CD4-positive, alpha-beta T cell treated with Interleukin-21 for 1 hour (primary cell): ENCODE measurements around the gene SLC6A6.

Source experiments
- DNase-seq: peaks from one replicate; pipeline ENCODE4 v3.0.0-alpha.2; 2020

The SLC6A6 gene

GRCh38 chr3:14531856-14532395, 129.5 kb downstream of the SLC6A6 start:
- DNase-seq, result no peak

- no peak for DNase-seq
Measured at GRCh38 chr3:14532691-14533456, 130.5 kb downstream of the SLC6A6 start.

- DNase-seq, result no peak
Measured at GRCh38 chr3:14533457-14533958, 131.1 kb downstream of the SLC6A6 start.

GRCh38 chr3:14534516-14535191, 132.2 kb downstream of the SLC6A6 start:
- no peak for DNase-seq

- no peak for DNase-seq
Measured at GRCh38 chr3:14535616-14536015, 133.2 kb downstream of the SLC6A6 start.

GRCh38 chr3:14536055-14536815, 133.8 kb downstream of the SLC6A6 start:
- no peak for DNase-seq

GRCh38 chr3:14536837-14537589, 134.6 kb downstream of the SLC6A6 start:
- no peak for DNase-seq

- no peak for DNase-seq
Measured at GRCh38 chr3:14537590-14538450, 135.4 kb downstream of the SLC6A6 start.

GRCh38 chr3:14538451-14539088, 136.2 kb downstream of the SLC6A6 start:
- no peak for DNase-seq
